HepG2 (cell line): ENCODE measurements around the gene DHH. TPM values are rescaled to one million over a fixed set of nuclear protein-coding genes. Genes with fewer than 3 reads are reported as not detected.

ENCODE experiments used
- MEIS2 ChIP-seq: sonication (generic); formaldehyde crosslinking; IDR thresholded peaks from 2 replicates; pipeline ENCODE4 v1.9.0; 2021; ENCODE audit warnings: mild to moderate bottlenecking, missing genetic modification reagents
- NFKB2 ChIP-seq: sonication (generic); formaldehyde crosslinking; IDR thresholded peaks from 2 replicates; pipeline ENCODE4 v1.4.0; 2020; ENCODE audit warnings: missing genetic modification reagents, borderline replicate concordance
- NFRKB ChIP-seq: fragments of 450-650 bp; IDR thresholded peaks from 2 replicates; pipeline ENCODE4 v1.6.1; 2017
- ZNF329 ChIP-seq: sonication (generic); formaldehyde crosslinking; IDR thresholded peaks from 2 replicates; pipeline ENCODE4 v1.9.0; 2021; ENCODE audit warnings: low read depth, mild to moderate bottlenecking, missing genetic modification reagents
- polyA plus RNA-seq, 8 experiments: library from polyadenylated mRNA; depleted of rRNA in 3 of 8; stranded (reverse) in 7 of 8; unstranded in 1 of 8; fragments of >200 nt; fragmentation: Illumina TruSeq in 4 of 8; extraction: Trizol in 4 of 8; gene quantifications; 2 replicates each; pipeline versions ENCODE4 v1.2.1 to v1.2.3, GENCODE V29; 2011 to 2016; ENCODE audit warnings: low read depth in 4 of 8, missing spikeins in 1 of 8, mixed read lengths in 1 of 8; ENCODE audit not compliant: insufficient read depth in 1 of 8
- total RNA-seq, 5 experiments: library from RNA; depleted of rRNA; stranded (reverse); fragments of >200 nt; fragmentation: Illumina TruSeq; extraction: Trizol; gene quantifications; 2 replicates each; pipeline ENCODE4 v1.2.3, GENCODE V29; 2016; ENCODE audit warnings: low read depth in 1 of 5
- TF ChIP-seq, protein P1 (sequence below): sonication (generic); formaldehyde crosslinking; IDR thresholded peaks from 2 replicates; pipeline ENCODE4 v1.4.0; 2020; ENCODE audit warnings: missing genetic modification reagents, mild to moderate bottlenecking, borderline replicate concordance
- TF ChIP-seq, protein P2 (sequence below): sonication (generic); formaldehyde crosslinking; IDR thresholded peaks from 2 replicates; pipeline ENCODE4 v1.5.0; 2020; ENCODE audit warnings: missing genetic modification reagents
- TF ChIP-seq, protein P3 (sequence below): sonication (generic); formaldehyde crosslinking; IDR thresholded peaks from 2 replicates; pipeline ENCODE4 v1.4.0; 2020; ENCODE audit warnings: missing genetic modification reagents, borderline replicate concordance
- TF ChIP-seq, protein P4 (sequence below): IDR thresholded peaks from 2 replicates; pipeline ENCODE4 v1.6.1; 2016; ENCODE audit warnings: low read depth, missing genetic modification reagents, missing compliant biosample characterization
- TF ChIP-seq, protein P5 (sequence below): IDR thresholded peaks from 2 replicates; pipeline ENCODE4 v1.6.1; 2016; ENCODE audit warnings: mild to moderate bottlenecking

DHH gene
- total and polyA plus RNA-seq, 2 of the 13 experiments (the other 11 are each of a cell fraction or from before 2014, with no cell fraction given) = not detected

DNA sequence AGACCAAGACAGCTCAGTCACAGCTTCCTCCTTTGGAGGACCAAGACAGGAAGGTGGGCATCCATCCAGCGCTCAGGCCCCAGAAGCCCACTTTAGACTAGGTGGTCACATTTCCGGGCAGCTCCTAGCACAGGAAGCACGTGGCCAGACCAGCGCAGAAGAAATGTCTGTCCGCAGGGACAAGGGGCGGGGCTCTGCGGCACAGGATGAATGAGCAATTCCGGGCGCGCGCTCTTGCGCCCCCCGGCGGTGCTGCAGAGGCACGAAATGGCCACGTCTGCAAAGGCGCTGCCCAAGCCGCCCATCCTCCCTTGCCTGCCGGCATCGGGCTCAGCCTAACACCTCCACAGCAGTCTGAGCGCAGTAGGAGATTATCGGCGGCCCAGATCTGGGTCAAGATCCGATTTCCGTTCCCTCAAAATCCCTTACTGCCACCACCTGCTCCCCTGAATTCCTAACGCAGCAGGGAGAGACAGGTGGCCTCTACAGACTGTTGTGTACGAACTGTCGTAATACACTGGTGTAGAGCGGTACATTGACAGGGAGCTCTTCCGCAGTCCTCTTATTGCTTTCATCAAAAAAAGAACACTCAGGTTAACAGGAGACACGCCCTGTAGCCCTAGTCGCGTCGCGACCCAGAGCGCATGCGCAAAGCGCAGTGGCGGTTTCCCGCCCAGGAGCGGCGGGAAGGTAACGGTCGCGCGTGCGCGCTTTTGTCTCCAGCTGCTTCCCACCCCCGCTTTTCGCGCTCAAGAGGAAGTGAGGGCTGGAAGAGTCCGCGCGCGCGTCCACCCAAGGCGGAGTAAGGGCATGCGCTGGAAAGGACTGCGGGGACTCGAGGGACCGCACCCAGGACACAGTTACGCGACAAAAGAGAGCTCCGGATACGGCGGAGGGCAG lies 35.8 kb upstream of the DHH start (continued):
- TF ChIP-seq, protein P1, sequence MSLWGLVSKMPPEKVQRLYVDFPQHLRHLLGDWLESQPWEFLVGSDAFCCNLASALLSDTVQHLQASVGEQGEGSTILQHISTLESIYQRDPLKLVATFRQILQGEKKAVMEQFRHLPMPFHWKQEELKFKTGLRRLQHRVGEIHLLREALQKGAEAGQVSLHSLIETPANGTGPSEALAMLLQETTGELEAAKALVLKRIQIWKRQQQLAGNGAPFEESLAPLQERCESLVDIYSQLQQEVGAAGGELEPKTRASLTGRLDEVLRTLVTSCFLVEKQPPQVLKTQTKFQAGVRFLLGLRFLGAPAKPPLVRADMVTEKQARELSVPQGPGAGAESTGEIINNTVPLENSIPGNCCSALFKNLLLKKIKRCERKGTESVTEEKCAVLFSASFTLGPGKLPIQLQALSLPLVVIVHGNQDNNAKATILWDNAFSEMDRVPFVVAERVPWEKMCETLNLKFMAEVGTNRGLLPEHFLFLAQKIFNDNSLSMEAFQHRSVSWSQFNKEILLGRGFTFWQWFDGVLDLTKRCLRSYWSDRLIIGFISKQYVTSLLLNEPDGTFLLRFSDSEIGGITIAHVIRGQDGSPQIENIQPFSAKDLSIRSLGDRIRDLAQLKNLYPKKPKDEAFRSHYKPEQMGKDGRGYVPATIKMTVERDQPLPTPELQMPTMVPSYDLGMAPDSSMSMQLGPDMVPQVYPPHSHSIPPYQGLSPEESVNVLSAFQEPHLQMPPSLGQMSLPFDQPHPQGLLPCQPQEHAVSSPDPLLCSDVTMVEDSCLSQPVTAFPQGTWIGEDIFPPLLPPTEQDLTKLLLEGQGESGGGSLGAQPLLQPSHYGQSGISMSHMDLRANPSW = no peak
- TF ChIP-seq, protein P2, sequence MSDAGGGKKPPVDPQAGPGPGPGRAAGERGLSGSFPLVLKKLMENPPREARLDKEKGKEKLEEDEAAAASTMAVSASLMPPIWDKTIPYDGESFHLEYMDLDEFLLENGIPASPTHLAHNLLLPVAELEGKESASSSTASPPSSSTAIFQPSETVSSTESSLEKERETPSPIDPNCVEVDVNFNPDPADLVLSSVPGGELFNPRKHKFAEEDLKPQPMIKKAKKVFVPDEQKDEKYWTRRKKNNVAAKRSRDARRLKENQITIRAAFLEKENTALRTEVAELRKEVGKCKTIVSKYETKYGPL (CRISPR knock-in tag) = no peak; the same call in 1 of the 2 replicates
- peak; percentile 82 for TF ChIP-seq MEIS2 (CRISPR knock-in tag)
- TF ChIP-seq NFRKB = no peak
- TF ChIP-seq NFKB2 = peak; percentile 72; the same call in 1 of the 2 replicates
- TF ChIP-seq, protein P3, sequence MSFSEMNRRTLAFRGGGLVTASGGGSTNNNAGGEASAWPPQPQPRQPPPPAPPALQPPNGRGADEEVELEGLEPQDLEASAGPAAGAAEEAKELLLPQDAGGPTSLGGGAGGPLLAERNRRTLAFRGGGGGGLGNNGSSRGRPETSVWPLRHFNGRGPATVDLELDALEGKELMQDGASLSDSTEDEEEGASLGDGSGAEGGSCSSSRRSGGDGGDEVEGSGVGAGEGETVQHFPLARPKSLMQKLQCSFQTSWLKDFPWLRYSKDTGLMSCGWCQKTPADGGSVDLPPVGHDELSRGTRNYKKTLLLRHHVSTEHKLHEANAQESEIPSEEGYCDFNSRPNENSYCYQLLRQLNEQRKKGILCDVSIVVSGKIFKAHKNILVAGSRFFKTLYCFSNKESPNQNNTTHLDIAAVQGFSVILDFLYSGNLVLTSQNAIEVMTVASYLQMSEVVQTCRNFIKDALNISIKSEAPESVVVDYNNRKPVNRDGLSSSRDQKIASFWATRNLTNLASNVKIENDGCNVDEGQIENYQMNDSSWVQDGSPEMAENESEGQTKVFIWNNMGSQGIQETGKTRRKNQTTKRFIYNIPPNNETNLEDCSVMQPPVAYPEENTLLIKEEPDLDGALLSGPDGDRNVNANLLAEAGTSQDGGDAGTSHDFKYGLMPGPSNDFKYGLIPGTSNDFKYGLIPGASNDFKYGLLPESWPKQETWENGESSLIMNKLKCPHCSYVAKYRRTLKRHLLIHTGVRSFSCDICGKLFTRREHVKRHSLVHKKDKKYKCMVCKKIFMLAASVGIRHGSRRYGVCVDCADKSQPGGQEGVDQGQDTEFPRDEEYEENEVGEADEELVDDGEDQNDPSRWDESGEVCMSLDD = no peak; the same call in 1 of the 2 replicates
- TF ChIP-seq ZNF329 (CRISPR knock-in tag) = no peak
- TF ChIP-seq, protein P4, sequence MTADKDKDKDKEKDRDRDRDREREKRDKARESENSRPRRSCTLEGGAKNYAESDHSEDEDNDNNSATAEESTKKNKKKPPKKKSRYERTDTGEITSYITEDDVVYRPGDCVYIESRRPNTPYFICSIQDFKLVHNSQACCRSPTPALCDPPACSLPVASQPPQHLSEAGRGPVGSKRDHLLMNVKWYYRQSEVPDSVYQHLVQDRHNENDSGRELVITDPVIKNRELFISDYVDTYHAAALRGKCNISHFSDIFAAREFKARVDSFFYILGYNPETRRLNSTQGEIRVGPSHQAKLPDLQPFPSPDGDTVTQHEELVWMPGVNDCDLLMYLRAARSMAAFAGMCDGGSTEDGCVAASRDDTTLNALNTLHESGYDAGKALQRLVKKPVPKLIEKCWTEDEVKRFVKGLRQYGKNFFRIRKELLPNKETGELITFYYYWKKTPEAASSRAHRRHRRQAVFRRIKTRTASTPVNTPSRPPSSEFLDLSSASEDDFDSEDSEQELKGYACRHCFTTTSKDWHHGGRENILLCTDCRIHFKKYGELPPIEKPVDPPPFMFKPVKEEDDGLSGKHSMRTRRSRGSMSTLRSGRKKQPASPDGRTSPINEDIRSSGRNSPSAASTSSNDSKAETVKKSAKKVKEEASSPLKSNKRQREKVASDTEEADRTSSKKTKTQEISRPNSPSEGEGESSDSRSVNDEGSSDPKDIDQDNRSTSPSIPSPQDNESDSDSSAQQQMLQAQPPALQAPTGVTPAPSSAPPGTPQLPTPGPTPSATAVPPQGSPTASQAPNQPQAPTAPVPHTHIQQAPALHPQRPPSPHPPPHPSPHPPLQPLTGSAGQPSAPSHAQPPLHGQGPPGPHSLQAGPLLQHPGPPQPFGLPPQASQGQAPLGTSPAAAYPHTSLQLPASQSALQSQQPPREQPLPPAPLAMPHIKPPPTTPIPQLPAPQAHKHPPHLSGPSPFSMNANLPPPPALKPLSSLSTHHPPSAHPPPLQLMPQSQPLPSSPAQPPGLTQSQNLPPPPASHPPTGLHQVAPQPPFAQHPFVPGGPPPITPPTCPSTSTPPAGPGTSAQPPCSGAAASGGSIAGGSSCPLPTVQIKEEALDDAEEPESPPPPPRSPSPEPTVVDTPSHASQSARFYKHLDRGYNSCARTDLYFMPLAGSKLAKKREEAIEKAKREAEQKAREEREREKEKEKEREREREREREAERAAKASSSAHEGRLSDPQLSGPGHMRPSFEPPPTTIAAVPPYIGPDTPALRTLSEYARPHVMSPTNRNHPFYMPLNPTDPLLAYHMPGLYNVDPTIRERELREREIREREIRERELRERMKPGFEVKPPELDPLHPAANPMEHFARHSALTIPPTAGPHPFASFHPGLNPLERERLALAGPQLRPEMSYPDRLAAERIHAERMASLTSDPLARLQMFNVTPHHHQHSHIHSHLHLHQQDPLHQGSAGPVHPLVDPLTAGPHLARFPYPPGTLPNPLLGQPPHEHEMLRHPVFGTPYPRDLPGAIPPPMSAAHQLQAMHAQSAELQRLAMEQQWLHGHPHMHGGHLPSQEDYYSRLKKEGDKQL (CRISPR knock-in tag) = peak; percentile 49; the same call in 1 of the 2 replicates
- TF ChIP-seq, protein P5, sequence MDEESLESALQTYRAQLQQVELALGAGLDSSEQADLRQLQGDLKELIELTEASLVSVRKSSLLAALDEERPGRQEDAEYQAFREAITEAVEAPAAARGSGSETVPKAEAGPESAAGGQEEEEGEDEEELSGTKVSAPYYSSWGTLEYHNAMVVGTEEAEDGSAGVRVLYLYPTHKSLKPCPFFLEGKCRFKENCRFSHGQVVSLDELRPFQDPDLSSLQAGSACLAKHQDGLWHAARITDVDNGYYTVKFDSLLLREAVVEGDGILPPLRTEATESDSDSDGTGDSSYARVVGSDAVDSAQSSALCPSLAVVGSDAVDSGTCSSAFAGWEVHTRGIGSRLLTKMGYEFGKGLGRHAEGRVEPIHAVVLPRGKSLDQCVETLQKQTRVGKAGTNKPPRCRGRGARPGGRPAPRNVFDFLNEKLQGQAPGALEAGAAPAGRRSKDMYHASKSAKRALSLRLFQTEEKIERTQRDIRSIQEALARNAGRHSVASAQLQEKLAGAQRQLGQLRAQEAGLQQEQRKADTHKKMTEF (CRISPR knock-in tag) = peak; percentile 84
